Measurements from ENCODE around the gene KCNH3.

DNA sequence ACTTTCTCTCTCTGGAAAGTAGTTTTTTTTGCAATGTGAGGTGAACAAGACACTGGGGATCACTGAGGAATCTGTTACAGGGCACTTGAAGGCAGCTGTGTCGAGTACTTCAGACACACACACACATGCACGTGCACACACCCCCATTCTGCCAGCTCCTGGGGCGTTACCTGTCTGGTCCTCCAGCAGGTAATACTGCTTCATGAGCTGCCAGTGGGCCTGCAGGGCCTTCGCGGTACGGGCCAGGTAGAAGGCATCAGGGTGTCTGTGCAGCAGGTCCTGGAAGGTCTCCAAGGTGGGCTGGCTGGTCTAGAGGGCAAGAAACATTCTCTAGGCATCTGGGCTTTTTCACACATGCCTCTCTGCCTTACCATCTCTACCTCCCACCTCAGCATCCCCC lies 24.0 kb downstream of the KCNH3 start:
- TF ChIP-seq POLR2A (IDR thresholded peaks at IDR 0.05) (no peak), POLR2AphosphoS5 (IDR thresholded peaks at IDR 0.05) (no peak)
